NCI-H2029 (cell line): ENCODE results near the gene SPECC1.
A peak's percentile ranks its signal among the peaks of the same experiment; 100 is the strongest.
"Not testable (repeated sequence)": the region's sequence is repeated elsewhere in the genome, so short reads cannot be mapped to it uniquely, and the experiment has no call there.

Source experiments
- DNase-seq: peaks from one replicate; lab custom pipeline; 2025; lab: John Stamatoyannopoulos, UW

The SPECC1 gene

GRCh38 chr17:20236578-20237227 is 227.5 kb downstream of the SPECC1 start:
- DNase-seq, result no peak

- not testable (repeated sequence) for DNase-seq
Measured at GRCh38 chr17:20239776-20240175, 230.6 kb downstream of the SPECC1 start.

GRCh38 chr17:20241855-20242254 is 232.7 kb downstream of the SPECC1 start:
- DNase-seq, result no peak

GRCh38 chr17:20242271-20242670 is 233.1 kb downstream of the SPECC1 start:
- DNase-seq, result no peak

- DNase-seq, result no peak
Measured at GRCh38 chr17:20243524-20243923, 234.4 kb downstream of the SPECC1 start.

GRCh38 chr17:20244671-20245070 is 235.5 kb downstream of the SPECC1 start:
- DNase-seq, result no peak

GRCh38 chr17:20246692-20247091 is 237.5 kb downstream of the SPECC1 start:
- DNase-seq, result no peak

GRCh38 chr17:20253323-20253722 is 244.2 kb downstream of the SPECC1 start:
- DNase-seq, result no peak

- DNase-seq, result no peak
Measured at GRCh38 chr17:20254541-20254940, 245.4 kb downstream of the SPECC1 start.

- DNase-seq, result no peak
Measured at GRCh38 chr17:20256144-20256543, 247.0 kb downstream of the SPECC1 start.

GRCh38 chr17:20257008-20257407 is 247.8 kb downstream of the SPECC1 start:
- DNase-seq, result no peak

- DNase-seq, result no peak
Measured at GRCh38 chr17:20257798-20258197, 248.6 kb downstream of the SPECC1 start.

GRCh38 chr17:20259668-20260067 is 250.5 kb downstream of the SPECC1 start:
- no peak for DNase-seq

GRCh38 chr17:20260268-20260667 is 251.1 kb downstream of the SPECC1 start:
- no peak for DNase-seq

GRCh38 chr17:20262226-20263114 is 253.3 kb downstream of the SPECC1 start:
- no peak for DNase-seq

GRCh38 chr17:20263115-20263433 is 253.9 kb downstream of the SPECC1 start:
- DNase-seq, result not testable (repeated sequence)

- DNase-seq, result peak; percentile 20
Measured at GRCh38 chr17:20263595-20263994, 254.4 kb downstream of the SPECC1 start.

- no peak for DNase-seq
Measured at GRCh38 chr17:20264996-20265395, 255.8 kb downstream of the SPECC1 start.

- peak; percentile 9 for DNase-seq
Measured at GRCh38 chr17:20266806-20267458, 257.8 kb downstream of the SPECC1 start.

GRCh38 chr17:20267459-20267842 is 258.3 kb downstream of the SPECC1 start:
- no peak for DNase-seq

GRCh38 chr17:20270369-20270768 is 261.2 kb downstream of the SPECC1 start:
- no peak for DNase-seq

GRCh38 chr17:20271011-20271610 is 262.0 kb downstream of the SPECC1 start:
- no peak for DNase-seq
